ENCODE measurements around the gene ROM1. TPM values are rescaled to one million over a fixed set of nuclear protein-coding genes. Genes with fewer than 3 reads are reported as not detected.
"Not testable (repeated sequence)": the region's sequence is repeated elsewhere in the genome, so short reads cannot be mapped to it uniquely, and the experiment has no call there.

Gene ROM1
- total RNA-seq, 1 donor from 2014 or later: 11.1 TPM

DNA sequence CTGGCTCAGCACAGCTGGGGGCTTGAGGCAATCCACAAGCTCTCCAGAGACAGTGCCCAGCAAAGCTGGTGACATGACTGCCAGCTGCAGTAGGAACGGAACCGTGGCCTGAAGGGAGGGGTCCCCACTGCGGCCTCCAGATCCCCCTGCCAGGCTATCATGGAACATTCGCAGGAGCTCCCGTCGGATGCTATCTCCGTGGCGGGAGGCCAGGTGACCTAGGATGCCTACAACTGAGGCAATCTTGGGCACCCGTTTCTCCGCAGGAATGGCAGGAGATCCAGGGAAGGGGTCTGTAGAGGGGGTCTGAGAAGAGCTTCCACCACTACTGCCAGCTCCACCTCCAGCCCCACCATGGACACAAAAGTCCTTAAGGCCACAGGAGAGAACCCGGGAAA, 35.9 kb downstream of the ROM1 start:
- no peak for DNase-seq (ENCODE audit: low read depth, low spot score)

DNA sequence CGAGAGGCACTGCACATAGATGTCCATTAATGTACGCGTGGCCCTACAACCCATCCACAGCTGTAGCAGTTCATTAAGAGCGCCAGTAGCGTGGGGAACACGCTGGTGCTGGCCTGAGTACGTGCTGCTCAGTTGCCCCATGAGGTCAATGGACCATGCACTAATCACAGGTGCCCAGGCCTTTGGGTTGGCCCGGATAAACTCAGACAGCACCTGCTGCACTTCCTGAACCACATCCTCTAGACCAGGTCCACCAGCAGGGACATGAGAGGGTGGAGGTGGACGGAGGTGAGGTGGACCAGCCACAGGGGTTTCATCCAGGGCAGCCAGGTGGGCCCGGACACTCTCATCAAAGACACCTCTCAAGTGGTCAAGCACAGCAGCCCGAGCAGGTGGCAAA, 36.4 kb downstream of the ROM1 start:
- DNase-seq (ENCODE audit: low read depth, low spot score): no peak

DNA sequence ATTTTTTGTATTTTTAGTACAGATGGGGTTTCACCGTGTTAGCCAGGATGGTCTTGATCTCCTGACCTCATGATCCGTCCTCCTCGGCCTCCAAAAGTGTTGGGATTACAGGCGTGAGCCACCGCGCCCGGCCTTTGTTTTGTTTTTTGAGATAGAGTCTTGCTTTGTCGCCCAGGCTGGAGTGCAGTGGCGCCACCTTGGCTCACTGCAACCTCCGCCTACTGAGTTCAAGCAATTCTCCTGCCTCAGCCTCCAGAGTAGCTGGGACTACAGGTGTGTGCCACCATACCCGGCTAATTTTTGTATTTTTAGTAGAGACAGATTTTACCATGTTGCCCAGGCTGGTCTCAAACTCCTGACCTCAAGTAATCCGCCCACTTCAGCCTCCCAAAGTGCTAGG, 37.2 kb downstream of the ROM1 start:
- not testable (repeated sequence) for DNase-seq (ENCODE audit: low read depth, low spot score)

DNA sequence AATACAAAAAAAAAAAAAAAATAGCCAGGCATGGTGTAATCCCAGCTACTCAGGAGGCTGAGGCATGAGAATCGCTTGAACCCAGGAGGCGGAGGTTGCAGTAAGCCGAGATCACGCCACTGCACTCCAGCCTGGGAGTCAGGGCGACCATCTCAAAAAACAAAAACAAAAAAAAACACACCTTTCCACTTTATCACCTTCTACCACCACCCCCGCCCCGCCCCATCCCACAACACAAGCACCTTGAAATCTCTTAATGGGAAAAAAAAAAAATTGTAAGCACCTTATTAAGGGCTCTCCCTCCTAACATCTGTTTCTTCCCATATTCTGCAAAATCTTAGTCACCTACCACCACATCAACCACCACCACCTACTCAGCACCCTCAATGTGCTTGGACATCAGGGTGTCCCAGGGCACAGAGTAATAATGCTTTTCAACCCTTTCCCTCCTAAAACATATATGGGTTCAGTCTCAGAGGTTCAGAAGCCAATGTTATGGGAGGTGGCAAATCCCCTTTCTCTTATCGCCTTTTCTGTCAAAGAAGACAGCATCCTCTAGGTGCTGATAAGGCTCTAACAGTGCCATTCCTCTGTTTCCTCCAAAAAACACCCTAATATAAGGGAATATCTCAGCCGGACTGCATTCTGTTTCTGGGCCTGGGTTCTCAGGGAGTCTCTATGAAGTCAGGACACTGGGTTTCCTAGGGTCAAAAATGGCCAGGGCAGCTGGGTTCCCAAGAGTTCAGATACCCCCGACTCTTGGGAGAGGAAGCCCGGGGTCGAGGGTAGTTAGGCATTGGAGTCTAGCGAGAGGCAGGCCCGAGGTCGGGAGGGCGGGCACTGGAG, 39.3 kb downstream of the ROM1 start:
- DNase-seq (ENCODE audit: low read depth, low spot score): no peak

DNA sequence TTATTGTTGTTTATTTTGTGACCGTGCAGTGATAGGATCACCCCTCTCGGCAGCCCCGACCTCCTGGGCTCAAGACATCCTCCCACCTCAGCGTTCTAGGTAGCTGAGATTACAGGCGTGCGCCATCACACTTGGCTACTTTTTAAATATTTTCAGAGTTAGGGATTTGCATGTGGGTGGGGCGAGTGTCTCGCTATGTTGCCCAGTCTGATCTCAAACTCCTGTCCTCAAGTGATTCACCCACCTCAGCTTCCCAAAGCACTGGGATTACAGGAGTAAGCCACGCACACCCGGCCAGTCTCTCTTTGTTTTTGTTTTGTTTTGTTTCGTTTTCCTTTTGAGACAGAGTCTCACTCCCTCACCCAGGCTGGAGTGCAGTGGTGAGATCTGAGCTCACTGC, 41.2 kb downstream of the ROM1 start:
- DNase-seq (ENCODE audit: low read depth, low spot score): no peak

DNA sequence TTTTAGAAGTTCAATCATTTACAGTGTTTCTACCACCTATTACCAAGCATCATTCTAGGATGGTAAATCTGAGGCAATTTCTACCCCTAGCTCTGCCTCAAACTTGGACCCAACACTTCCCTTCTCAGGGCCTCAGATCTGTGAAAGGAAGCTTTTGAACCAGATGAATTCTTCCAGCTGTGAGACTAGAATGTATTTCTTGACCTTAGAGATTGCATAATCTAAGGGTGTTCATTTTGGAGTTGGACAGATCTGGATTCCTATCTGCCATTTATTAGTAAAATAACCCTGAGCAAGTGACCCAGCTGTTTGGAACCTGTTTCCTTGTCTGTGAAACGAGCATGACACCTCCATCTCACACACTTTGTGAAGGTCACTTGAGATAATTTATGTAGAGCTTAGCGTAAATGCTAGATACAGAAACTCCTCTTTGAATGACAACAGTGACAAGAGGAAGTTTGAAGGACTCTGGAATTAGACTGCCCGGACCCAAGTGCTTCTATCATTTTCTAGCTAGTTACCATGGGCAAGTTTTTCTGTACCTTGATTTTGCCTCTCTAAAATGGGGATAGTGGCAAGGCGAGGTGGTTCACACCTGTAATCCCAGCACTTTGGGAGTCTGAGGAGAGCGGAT, 43.9 kb downstream of the ROM1 start:
- DNase-seq (ENCODE audit: low read depth, low spot score): no peak

DNA sequence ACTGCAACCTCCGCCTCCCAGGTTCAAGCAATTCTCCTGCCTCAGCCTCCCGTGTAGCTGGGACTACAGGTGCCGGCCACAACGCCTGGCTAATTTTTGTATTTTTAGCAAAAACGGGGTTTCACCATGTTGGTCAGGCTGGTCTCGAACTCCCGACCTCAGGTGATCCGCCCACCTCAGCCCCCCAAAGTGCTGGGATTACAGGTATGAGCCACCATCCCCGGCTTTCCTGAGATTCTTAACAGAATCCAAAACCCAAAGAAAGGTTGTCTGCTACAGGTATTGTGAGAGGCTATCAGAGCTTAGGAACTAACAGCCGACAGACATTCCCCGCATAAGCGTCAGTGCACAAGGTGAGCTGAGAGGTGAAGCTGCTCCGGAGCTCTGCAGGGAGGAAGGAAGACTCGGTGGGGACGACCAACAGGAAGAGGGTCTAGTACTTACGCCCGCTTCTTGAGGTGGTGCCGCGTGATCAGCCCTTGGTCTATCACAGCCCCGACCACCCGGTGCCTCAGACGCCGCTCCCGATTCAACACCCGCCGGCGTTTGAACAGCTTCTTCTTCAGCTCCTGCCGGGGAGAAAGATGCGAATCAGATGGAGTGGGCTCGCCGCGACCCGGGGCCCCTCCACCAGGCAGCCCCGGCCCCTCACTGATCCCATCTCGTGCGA, 51.5 kb downstream of the ROM1 start:
- DNase-seq (ENCODE audit: low read depth, low spot score): no peak

Other genes with a start within 250 kb of the ROM1 start
- gene SCGB1A1, start 194.2 kb upstream of the ROM1 start, total RNA-seq: not detected in 2 replicates
- 479 and 591 TPM in 2 replicates for gene AHNAK, start 66.5 kb upstream of the ROM1 start, total RNA-seq
- 1,341 and 1,809 TPM in 2 replicates for gene EEF1G, start 39.4 kb upstream of the ROM1 start, total RNA-seq
- 7.7 and 9.6 TPM in 2 replicates for gene TUT1, start 21.7 kb upstream of the ROM1 start, total RNA-seq
- gene MTA2, start 11.4 kb upstream of the ROM1 start, total RNA-seq: 262 and 269 TPM in 2 replicates
- gene EML3, start 482 bp upstream of the ROM1 start, total RNA-seq: 32.1 and 34.8 TPM in 2 replicates
- gene B3GAT3, start 8.7 kb downstream of the ROM1 start, total RNA-seq: 17.0 and 19.3 TPM in 2 replicates
- 272 and 287 TPM in 2 replicates for gene GANAB, start 33.4 kb downstream of the ROM1 start, total RNA-seq
- gene INTS5, start 40.0 kb downstream of the ROM1 start, total RNA-seq: 25.5 and 26.2 TPM in 2 replicates
- gene C11orf98, start 52.0 kb downstream of the ROM1 start, total RNA-seq: 40.5 and 49.2 TPM in 2 replicates
- 7.5 TPM in 2 replicates for gene CSKMT, start 52.1 kb downstream of the ROM1 start, total RNA-seq
- 10.0 and 13.0 TPM in 2 replicates for gene UQCC3, start 58.4 kb downstream of the ROM1 start, total RNA-seq
- 2.3 and 3.3 TPM in 2 replicates for gene LBHD1, start 59.0 kb downstream of the ROM1 start, total RNA-seq
- 153 and 182 TPM in 2 replicates for gene UBXN1, start 65.8 kb downstream of the ROM1 start, total RNA-seq
- gene LRRN4CL, start 76.3 kb downstream of the ROM1 start, total RNA-seq: under 0.01 and 0.04 TPM in 2 replicates
- gene BSCL2, start 94.2 kb downstream of the ROM1 start, total RNA-seq: 18.8 and 20.9 TPM in 2 replicates
- not detected in 2 replicates for gene GNG3, start 94.4 kb downstream of the ROM1 start, total RNA-seq
- 11.6 and 14.2 TPM in 2 replicates for gene HNRNPUL2, start 114.2 kb downstream of the ROM1 start, total RNA-seq
- 32.8 and 34.2 TPM in 2 replicates for gene TTC9C, start 115.2 kb downstream of the ROM1 start, total RNA-seq
- gene ZBTB3, start 140.9 kb downstream of the ROM1 start, total RNA-seq: 8.7 and 12.1 TPM in 2 replicates
- gene POLR2G, start 148.3 kb downstream of the ROM1 start, total RNA-seq: 58.6 and 85.9 TPM in 2 replicates
- 20.3 and 29.1 TPM in 2 replicates for gene TAF6L, start 158.1 kb downstream of the ROM1 start, total RNA-seq
- 25.2 and 30.3 TPM in 2 replicates for gene TMEM179B, start 174.1 kb downstream of the ROM1 start, total RNA-seq
- gene TMEM223, start 178.7 kb downstream of the ROM1 start, total RNA-seq: 12.5 and 14.1 TPM in 2 replicates
- 14.8 and 38.9 TPM in 2 replicates for gene NXF1, start 192.2 kb downstream of the ROM1 start, total RNA-seq
- 35.9 and 39.6 TPM in 2 replicates for gene STX5, start 218.8 kb downstream of the ROM1 start, total RNA-seq
- gene TEX54, start 219.6 kb downstream of the ROM1 start, total RNA-seq: 0.26 TPM in 1 of 2 replicates, not detected in the other
- 71.1 and 71.2 TPM in 2 replicates for gene WDR74, start 226.3 kb downstream of the ROM1 start, total RNA-seq

Data from pulmonary artery endothelial cell (primary cell).